T-helper 1 cell treated with Interleukin-12 subunit alpha and Interleukin-12 subunit beta and Interleukin-4 antibody, amounts not matched to agents 30 μg/mL and 1 μg/mL, for 36 hours (primary cell): ENCODE data around the gene S100P.

Experiments used
- H3K27ac Mint-ChIP-seq: one replicate; pipeline ENCODE4 v1.8.0; 2021; ENCODE audit warnings: mild to moderate bottlenecking, mixed read lengths
- H3K27me3 Mint-ChIP-seq: one replicate; pipeline ENCODE4 v1.8.0; 2021; ENCODE audit warnings: low read depth, mixed read lengths
- H3K36me3 Mint-ChIP-seq: one replicate; pipeline ENCODE4 v1.8.0; 2021; ENCODE audit warnings: low read depth, mixed read lengths
- H3K4me1 Mint-ChIP-seq: one replicate; pipeline ENCODE4 v1.8.0; 2021; ENCODE audit warnings: low read depth, mixed read lengths
- H3K4me3 Mint-ChIP-seq: one replicate; pipeline ENCODE4 v1.8.0; 2021; ENCODE audit warnings: mild to moderate bottlenecking, moderate library complexity, mixed read lengths
- H3K9me3 Mint-ChIP-seq: one replicate; pipeline ENCODE4 v1.8.0; 2021; ENCODE audit warnings: mixed read lengths

S100P gene

DNA sequence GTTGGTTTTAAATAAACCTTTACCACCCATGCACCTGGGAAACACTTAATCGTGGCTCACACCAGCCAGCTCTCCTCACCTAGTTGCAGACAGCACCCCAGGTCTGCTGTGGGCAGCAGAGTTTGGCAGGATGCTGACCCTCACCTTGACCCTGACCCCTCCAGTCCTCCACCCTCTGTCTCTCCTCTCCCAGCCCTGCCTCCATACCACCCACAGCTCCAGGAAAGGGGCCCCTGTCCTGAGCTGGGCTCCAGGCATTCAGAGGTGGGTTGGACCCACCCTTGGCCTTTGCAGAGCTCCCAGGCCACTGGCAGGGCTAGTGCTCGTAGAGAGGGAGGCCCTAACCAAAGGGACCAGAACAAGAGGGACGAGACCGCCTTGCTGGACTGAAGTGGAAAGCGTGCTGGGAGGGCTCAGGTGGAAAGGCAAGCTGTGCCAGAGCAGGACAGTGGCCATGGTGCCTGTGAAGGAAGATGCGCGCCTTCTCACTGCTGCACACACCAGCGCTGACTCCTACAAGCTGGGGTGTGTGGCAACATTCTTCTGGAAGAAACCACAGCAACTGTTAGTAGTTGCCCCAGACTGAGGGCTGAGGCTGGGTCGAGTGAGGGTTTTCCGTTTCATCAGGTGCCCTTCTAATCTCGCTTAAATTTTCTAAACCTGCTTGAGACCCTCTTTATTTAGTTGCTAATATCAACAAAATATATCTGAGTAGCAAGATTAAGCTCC lies 10.7 kb upstream of the S100P start:
- no peaks in the 10 kb centered on the region for H3K27me3 Mint-ChIP-seq
- H3K27ac Mint-ChIP-seq = no peak overlapping the region
- no peak overlapping the region for H3K4me3 Mint-ChIP-seq
- H3K36me3 Mint-ChIP-seq = peaks cover 36% of the 10 kb centered on the region
- peaks cover 30% of the 10 kb centered on the region for H3K4me1 Mint-ChIP-seq
- H3K9me3 Mint-ChIP-seq = no peaks in the 10 kb centered on the region

DNA sequence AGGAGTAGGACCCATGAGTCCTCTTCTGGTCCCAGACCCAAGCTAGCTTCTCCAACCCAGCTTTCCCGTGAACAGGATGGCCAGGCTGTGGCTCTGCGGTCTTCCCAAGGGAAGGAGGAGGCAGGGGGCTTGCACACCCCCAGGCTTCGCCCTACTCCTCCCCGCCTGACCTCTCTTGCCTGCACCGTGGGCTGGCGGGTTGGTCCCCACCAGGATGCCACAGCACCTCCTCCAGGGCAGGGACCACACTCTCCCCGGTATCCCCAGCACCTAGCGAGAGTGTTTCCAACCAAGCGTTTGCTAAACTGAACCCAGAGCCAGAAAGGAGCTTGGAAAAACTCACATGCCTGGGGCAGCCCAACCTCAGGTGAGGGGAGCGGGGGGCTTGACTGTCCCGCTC lies 9.0 kb upstream of the S100P start:
- Mint-ChIP-seq H3K27me3 (no peaks in the 10 kb centered on the region), H3K9me3 (no peaks in the 10 kb centered on the region), H3K27ac (no peak overlapping the region), H3K36me3 (peaks cover 35% of the 10 kb centered on the region), H3K4me3 (no peak overlapping the region), H3K4me1 (peaks cover 37% of the 10 kb centered on the region)

DNA sequence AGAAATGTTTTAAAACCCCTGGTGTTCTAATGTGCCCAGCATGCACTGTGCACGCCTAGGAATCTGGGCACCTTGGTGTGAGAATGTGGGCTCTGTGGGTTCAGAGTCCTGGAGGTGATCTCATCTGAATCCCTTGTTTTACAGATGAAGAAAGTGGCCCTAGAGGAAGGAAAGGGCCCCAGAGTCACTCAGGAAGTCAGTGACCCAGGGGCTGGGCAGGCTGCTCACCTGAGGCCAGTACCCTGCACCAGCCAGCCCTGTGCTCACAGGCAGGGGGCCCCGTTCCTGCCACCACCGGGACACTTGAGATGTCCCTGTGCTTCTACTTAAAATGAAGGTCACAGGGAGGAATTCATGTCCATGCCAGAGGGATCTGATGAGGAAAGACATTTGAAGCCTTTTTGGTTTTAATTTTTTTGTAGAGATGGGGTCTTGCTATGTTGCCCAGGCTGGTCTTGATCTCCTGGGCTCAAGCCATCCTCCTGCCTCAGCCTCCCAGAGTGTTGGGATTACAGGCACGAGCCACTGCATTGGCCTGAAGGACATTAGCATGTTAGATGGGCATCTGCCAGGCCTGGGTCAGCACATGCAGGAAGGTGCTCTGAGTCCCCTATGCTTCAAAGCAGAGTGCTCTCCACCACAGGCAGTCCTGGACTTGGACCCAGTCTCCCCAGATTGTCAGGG lies 7.4 kb upstream of the S100P start:
- H3K27ac Mint-ChIP-seq = no peak overlapping the region
- no peaks in the 10 kb centered on the region for H3K27me3 Mint-ChIP-seq
- peaks cover 28% of the 10 kb centered on the region for H3K36me3 Mint-ChIP-seq
- H3K4me1 Mint-ChIP-seq = peaks cover 50% of the 10 kb centered on the region
- H3K9me3 Mint-ChIP-seq = no peaks in the 10 kb centered on the region
- H3K4me3 Mint-ChIP-seq = no peak overlapping the region

DNA sequence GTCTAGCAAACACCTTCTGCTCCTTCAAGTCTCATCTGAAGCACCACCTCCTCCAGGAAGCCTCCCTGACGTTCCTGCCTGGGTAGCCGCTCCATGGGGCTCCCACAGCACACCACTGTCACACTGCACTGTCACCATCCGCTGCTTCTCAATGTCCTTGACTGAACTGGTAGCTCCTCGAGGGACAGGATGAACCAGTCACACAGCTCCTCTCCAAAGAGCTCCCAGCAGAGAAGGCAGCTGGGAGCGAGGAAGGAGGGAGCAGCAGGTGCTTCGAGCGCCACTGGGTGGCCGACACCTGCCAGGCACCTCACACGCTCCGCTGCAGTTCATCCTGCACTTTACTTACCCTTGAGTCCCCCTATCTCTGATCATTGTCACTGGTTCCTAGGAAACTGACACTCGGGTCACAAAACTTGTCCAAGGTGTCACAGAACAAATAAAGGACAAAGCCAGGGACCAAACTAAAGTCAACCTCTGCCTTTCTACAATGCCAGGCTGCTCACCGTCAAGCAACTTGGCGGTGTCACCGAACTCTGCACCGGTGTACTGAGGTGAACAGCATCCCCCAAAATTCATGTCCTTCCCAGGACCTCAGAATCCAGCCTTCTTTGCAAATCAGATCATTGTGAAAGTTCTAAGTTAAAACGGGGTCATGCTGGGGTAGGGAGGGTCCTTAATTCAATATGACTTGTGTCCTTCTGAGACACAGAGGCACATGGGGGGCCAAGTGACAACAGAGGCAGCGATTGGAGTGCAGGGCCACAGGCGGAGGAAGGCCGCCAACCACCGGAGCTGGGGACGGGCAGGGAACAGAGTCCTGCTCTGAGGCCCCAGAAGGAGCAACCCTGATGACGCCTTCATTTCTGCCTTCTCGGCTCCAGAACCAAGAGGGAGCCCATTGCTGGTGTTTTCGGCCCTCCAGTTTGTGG lies 5.5 kb upstream of the S100P start:
- peaks cover 28% of the 10 kb centered on the region for H3K36me3 Mint-ChIP-seq
- peak overlapping the region; percentile 90 for H3K4me3 Mint-ChIP-seq
- H3K9me3 Mint-ChIP-seq = no peaks in the 10 kb centered on the region
- H3K27me3 Mint-ChIP-seq = no peaks in the 10 kb centered on the region
- peak overlapping the region; percentile 96 for H3K27ac Mint-ChIP-seq
- H3K4me1 Mint-ChIP-seq = peaks cover 55% of the 10 kb centered on the region

DNA sequence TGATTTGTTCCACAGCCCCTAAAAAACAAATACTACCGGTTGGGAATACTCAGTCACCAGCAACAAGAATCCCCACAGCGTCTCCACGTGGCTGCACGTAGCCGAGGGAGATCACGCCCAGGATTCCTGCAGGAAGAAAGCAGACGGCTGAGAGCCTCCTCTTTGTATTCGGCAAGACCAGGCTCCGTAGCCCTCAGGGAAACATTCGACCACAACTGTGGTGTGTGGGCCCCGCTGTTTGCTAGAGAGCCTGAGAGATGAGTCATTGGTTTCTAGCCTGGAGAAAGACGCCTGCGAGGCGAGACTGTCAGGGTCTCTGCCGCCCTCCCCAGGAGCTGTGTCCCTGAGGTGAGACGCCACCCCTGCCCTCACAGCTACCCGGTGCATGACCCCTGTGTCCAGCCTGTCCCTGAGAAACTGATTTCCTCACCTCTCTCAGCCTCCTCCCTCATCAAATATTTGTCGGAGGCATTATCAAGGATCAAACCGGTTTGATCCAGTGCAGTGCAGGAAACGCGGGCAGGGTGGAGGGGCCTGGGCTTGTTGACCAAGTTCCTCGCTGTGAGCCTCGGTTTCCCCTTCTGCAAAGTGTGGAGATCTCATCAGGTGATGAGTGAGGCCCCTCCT lies 4.7 kb upstream of the S100P start:
- Mint-ChIP-seq H3K27ac (peak overlapping the region; percentile 96), H3K36me3 (peaks cover 29% of the 10 kb centered on the region), H3K4me3 (peak overlapping the region; percentile 90), H3K4me1 (peaks cover 59% of the 10 kb centered on the region), H3K27me3 (no peaks in the 10 kb centered on the region), H3K9me3 (no peaks in the 10 kb centered on the region)

DNA sequence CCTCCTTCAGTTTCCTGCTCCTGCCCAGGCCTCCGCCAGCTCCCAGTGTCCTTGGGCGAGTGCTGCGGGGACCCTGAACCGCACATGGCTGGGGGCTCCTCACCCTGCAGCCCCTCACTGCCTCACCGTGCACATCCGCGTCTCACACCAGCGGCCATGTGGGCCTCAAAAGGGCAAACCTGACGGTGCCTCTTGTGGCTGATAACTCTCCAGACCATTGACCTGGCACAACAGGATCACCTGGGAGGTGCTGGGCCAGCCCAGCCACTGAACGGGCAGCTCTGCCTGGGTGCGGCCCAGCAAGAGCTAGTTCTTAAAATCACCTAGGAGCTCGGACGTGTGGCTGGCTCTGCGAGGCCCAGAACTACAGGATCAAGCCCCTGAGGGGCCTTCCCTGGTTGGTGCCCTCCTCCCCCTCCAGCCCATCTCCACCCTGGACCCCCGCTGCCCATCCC lies 4.1 kb upstream of the S100P start:
- H3K4me1 Mint-ChIP-seq = peaks cover 62% of the 10 kb centered on the region
- H3K36me3 Mint-ChIP-seq = peaks cover 29% of the 10 kb centered on the region
- H3K4me3 Mint-ChIP-seq = peak overlapping the region; percentile 90
- H3K9me3 Mint-ChIP-seq = no peaks in the 10 kb centered on the region
- peak overlapping the region; percentile 96 for H3K27ac Mint-ChIP-seq
- no peaks in the 10 kb centered on the region for H3K27me3 Mint-ChIP-seq

- Mint-ChIP-seq H3K36me3 (peaks cover 23% of the 10 kb centered on the region), H3K27me3 (no peaks in the 10 kb centered on the region), H3K4me1 (peaks cover 74% of the 10 kb centered on the region), H3K27ac (peak overlapping the region; percentile 85), H3K4me3 (no peak overlapping the region), H3K9me3 (no peaks in the 10 kb centered on the region)
Observed at GRCh38 chr4:6692379-6692778, 1.3 kb upstream of the S100P start.

GRCh38 chr4:6692806-6693205 lies 872 bp upstream of the S100P start:
- Mint-ChIP-seq H3K36me3 (peaks cover 21% of the 10 kb centered on the region), H3K4me3 (no peak overlapping the region), H3K4me1 (peaks cover 70% of the 10 kb centered on the region), H3K27ac (peak overlapping the region; percentile 85), H3K27me3 (no peaks in the 10 kb centered on the region), H3K9me3 (no peaks in the 10 kb centered on the region)

GRCh38 chr4:6694177-6694901 lies 661 bp downstream of the S100P start:
- Mint-ChIP-seq H3K27me3 (no peaks in the 10 kb centered on the region), H3K36me3 (peaks cover 17% of the 10 kb centered on the region), H3K4me1 (peaks cover 65% of the 10 kb centered on the region), H3K4me3 (peak overlapping the region; percentile 81), H3K27ac (peak overlapping the region; percentile 100), H3K9me3 (no peaks in the 10 kb centered on the region)

- peaks cover 18% of the 10 kb centered on the region for H3K36me3 Mint-ChIP-seq
- peak overlapping the region; percentile 100 for H3K27ac Mint-ChIP-seq
- H3K9me3 Mint-ChIP-seq = no peaks in the 10 kb centered on the region
- H3K27me3 Mint-ChIP-seq = no peaks in the 10 kb centered on the region
- H3K4me3 Mint-ChIP-seq = peak overlapping the region; percentile 69
- peaks cover 64% of the 10 kb centered on the region for H3K4me1 Mint-ChIP-seq
Observed at GRCh38 chr4:6695660-6696610, 2.3 kb downstream of the S100P start.

DNA sequence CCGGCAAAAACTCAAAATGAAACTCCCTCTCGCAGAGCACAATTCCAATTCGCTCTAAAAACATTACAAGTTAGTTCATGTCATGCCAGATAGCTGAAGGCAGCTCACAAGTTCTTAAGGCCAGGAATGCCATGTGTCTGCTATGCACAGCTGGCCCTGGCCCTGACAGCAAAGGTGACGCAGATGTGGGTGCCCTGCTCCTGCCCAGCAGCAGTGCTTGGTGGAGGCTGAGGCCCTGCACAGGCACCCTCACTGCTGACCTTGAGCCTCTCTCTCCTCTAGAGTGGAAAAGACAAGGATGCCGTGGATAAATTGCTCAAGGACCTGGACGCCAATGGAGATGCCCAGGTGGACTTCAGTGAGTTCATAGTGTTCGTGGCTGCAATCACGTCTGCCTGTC lies 2.9 kb downstream of the S100P start:
- H3K4me1 Mint-ChIP-seq = peaks cover 61% of the 10 kb centered on the region
- H3K27me3 Mint-ChIP-seq = no peaks in the 10 kb centered on the region
- peak overlapping the region; percentile 100 for H3K27ac Mint-ChIP-seq
- no peaks in the 10 kb centered on the region for H3K9me3 Mint-ChIP-seq
- H3K36me3 Mint-ChIP-seq = peaks cover 22% of the 10 kb centered on the region
- H3K4me3 Mint-ChIP-seq = peak overlapping the region; percentile 69

DNA sequence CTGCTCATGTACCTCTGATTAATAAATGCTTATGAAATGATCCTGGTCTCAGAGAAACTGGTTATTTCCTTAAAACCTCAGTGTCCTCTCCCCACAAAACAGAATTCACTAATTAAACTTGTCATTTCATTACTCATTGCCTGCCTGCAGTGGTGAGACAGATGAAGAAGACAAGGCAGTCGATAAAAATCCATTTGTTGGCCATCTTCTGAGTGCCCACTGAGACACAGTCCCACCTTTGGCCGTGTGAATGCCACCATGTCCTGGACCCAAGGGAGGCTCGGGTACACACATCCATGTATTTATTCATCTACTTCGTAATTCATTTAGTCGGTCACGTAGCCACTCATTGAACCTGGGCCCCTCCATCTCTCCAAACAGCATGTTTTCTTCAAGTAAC lies 3.5 kb downstream of the S100P start:
- Mint-ChIP-seq H3K27me3 (no peaks in the 10 kb centered on the region), H3K27ac (peak overlapping the region; percentile 100), H3K4me1 (peaks cover 61% of the 10 kb centered on the region), H3K36me3 (peaks cover 22% of the 10 kb centered on the region), H3K9me3 (no peaks in the 10 kb centered on the region), H3K4me3 (peak overlapping the region; percentile 34)

DNA sequence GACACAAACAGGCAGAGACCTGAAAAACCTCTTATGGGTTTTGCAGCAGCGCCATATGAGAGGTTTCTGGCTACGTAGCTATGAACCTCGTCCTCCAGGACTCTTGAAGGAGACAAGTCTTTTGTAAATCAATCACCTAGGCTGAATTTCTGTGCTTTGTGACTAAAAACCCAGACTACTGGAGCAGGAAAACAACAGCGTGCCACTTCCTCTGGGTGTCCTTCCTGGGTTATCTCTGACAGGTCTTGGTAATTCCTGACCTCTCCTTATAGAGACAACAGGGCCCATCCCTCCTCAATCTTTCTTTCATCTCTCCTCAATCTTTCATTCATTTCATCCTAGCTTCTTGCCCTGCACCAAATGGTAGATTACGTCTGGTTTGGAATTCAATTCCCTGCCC lies 5.7 kb downstream of the S100P start:
- peak overlapping the region; percentile 19 for H3K4me3 Mint-ChIP-seq
- H3K36me3 Mint-ChIP-seq = peaks cover 32% of the 10 kb centered on the region
- H3K27me3 Mint-ChIP-seq = no peaks in the 10 kb centered on the region
- peak overlapping the region; percentile 83 for H3K27ac Mint-ChIP-seq
- peaks cover 54% of the 10 kb centered on the region for H3K4me1 Mint-ChIP-seq
- H3K9me3 Mint-ChIP-seq = no peaks in the 10 kb centered on the region
